WTC11 (cell line): ENCODE data around the gene TRDMT1. TPM values are rescaled to one million over a fixed set of nuclear protein-coding genes. Genes with fewer than 3 reads are reported as not detected.

Experiments used
- ATAC-seq: fragments of 200-7000 bp; cut with Tn5 transposase; 2 replicates; pipeline ENCODE4 v1.10.0; 2021; ENCODE audit warnings: mild to moderate bottlenecking, moderate library complexity
- CTCF ChIA-PET: fragments of 300-600 bp; sonication (Branson Sonifier 250); formaldehyde crosslinking; loops from one replicate; lab custom pipeline; 2021; ENCODE audit warnings: antibody characterized with exemption; lab: Charles Lee
- POLR2A ChIA-PET: fragments of 350-600 bp; sonication (Branson Sonifier 250); formaldehyde crosslinking; loops from one replicate; lab custom pipeline; 2021; ENCODE audit warnings: antibody characterized with exemption; lab: Charles Lee
- DNase-seq: peaks from one replicate; pipeline ENCODE4 v3.0.0; 2021; ENCODE audit warnings: low spot score
- H3K27ac Mint-ChIP-seq: 2 replicates; pipeline ENCODE4 v1.8.0; 2021; ENCODE audit warnings: mixed read lengths
- H3K27me3 Mint-ChIP-seq: 2 replicates; pipeline ENCODE4 v1.8.0; 2021; ENCODE audit warnings: low read depth, mild to moderate bottlenecking, moderate library complexity, mixed read lengths
- H3K36me3 Mint-ChIP-seq: 2 replicates; pipeline ENCODE4 v1.8.0; 2021; ENCODE audit warnings: mixed read lengths
- H3K4me1 Mint-ChIP-seq: 2 replicates; pipeline ENCODE4 v1.8.0; 2022; ENCODE audit warnings: mixed read lengths
- H3K4me3 Mint-ChIP-seq: 2 replicates; pipeline ENCODE4 v1.8.0; 2021; ENCODE audit warnings: mild to moderate bottlenecking, moderate library complexity, mixed read lengths
- H3K9me3 Mint-ChIP-seq: 2 replicates; pipeline ENCODE4 v1.8.0; 2021; ENCODE audit warnings: mixed read lengths
- CREM ChIP-seq: sonication (generic); formaldehyde crosslinking; IDR thresholded peaks from 2 replicates; pipeline ENCODE4 v1.8.1; 2022; ENCODE audit warnings: mild to moderate bottlenecking, missing genetic modification reagents, moderate library complexity
- FOXK1 ChIP-seq: sonication (generic); formaldehyde crosslinking; IDR thresholded peaks from 2 replicates; pipeline ENCODE4 v1.8.0; 2022; ENCODE audit warnings: mild to moderate bottlenecking, moderate library complexity, missing genetic modification reagents
- FOXP1 ChIP-seq: sonication (generic); formaldehyde crosslinking; IDR thresholded peaks from 2 replicates; pipeline ENCODE4 v1.8.0; 2022; ENCODE audit warnings: missing genetic modification reagents, mild to moderate bottlenecking, moderate library complexity, borderline replicate concordance
- GTF2I ChIP-seq: fragments of 250-450 bp; sonication (Bioruptor Pico); conservative IDR thresholded peaks from 2 replicates; pipeline ENCODE4 v1.4.0; 2021; ENCODE audit warnings: mild to moderate bottlenecking
- HMGA2 ChIP-seq: fragments of 250-450 bp; sonication (Bioruptor Pico); IDR thresholded peaks from 2 replicates; pipeline ENCODE4 v1.4.0; 2021; ENCODE audit warnings: mild to moderate bottlenecking, moderate library complexity
- NR2C2 ChIP-seq: sonication (generic); formaldehyde crosslinking; IDR thresholded peaks from 2 replicates; pipeline ENCODE4 v1.8.0; 2022; ENCODE audit warnings: mild to moderate bottlenecking, missing genetic modification reagents
- PRRX2 ChIP-seq: fragments of 250-450 bp; sonication (Bioruptor Pico); IDR thresholded peaks from 2 replicates; pipeline ENCODE4 v1.8.0; 2021; ENCODE audit warnings: mild to moderate bottlenecking
- RORB ChIP-seq: fragments of 250-450 bp; sonication (Bioruptor Pico); IDR thresholded peaks from 2 replicates; pipeline ENCODE4 v1.9.0; 2021; ENCODE audit warnings: mild to moderate bottlenecking
- SMAD4 ChIP-seq: sonication (generic); formaldehyde crosslinking; IDR thresholded peaks from 2 replicates; pipeline ENCODE4 v1.8.0; 2022; ENCODE audit warnings: mild to moderate bottlenecking, missing genetic modification reagents
- SOX15 ChIP-seq: fragments of 250-450 bp; sonication (Bioruptor Pico); IDR thresholded peaks from 2 replicates; pipeline ENCODE4 v1.9.0; 2021; ENCODE audit warnings: mild to moderate bottlenecking
- SP1 ChIP-seq: sonication (generic); formaldehyde crosslinking; conservative IDR thresholded peaks from 2 replicates; pipeline ENCODE4 v1.8.1; 2022; ENCODE audit warnings: missing genetic modification reagents
- TEAD1 ChIP-seq: sonication (generic); formaldehyde crosslinking; IDR thresholded peaks from 2 replicates; pipeline ENCODE4 v1.8.0; 2022; ENCODE audit warnings: mild to moderate bottlenecking, missing genetic modification reagents
- ZNF232 ChIP-seq: sonication (generic); formaldehyde crosslinking; IDR thresholded peaks from 2 replicates; pipeline ENCODE4 v1.8.0; 2022; ENCODE audit warnings: mild to moderate bottlenecking, missing genetic modification reagents
- ZNF317 ChIP-seq: sonication (generic); formaldehyde crosslinking; IDR thresholded peaks from 2 replicates; pipeline ENCODE4 v1.8.1; 2023; ENCODE audit warnings: low read depth, mild to moderate bottlenecking, moderate library complexity, missing genetic modification reagents, borderline replicate concordance
- ZNF423 ChIP-seq: fragments of 250-450 bp; sonication (Bioruptor Pico); IDR thresholded peaks from 2 replicates; pipeline ENCODE4 v2.1.2; 2022; ENCODE audit warnings: mild to moderate bottlenecking, moderate library complexity
- total RNA-seq: library from RNA; stranded (reverse); gene quantifications from 3 replicates; pipeline ENCODE4 v1.2.3, GENCODE V29; 2021
- TF ChIP-seq, protein P1 (sequence below): sonication (generic); formaldehyde crosslinking; IDR thresholded peaks from 2 replicates; pipeline ENCODE4 v1.8.0; 2023; ENCODE audit warnings: missing genetic modification reagents, mild to moderate bottlenecking, borderline replicate concordance
- TF ChIP-seq, protein P2 (sequence below): fragments of 250-450 bp; sonication (Bioruptor Pico); IDR thresholded peaks from 2 replicates; pipeline ENCODE4 v1.9.0; 2021; ENCODE audit warnings: moderate library complexity, mild to moderate bottlenecking, inconsistent platforms, borderline replicate concordance
- TF ChIP-seq, protein P3 (sequence below): sonication (generic); formaldehyde crosslinking; conservative IDR thresholded peaks from 2 replicates; pipeline ENCODE4 v1.8.1; 2022; ENCODE audit warnings: mild to moderate bottlenecking, missing genetic modification reagents
- TF ChIP-seq, protein P4 (sequence below): fragments of 250-450 bp; sonication (Bioruptor Pico); IDR thresholded peaks from 2 replicates; pipeline ENCODE4 v1.9.0; 2021; ENCODE audit warnings: mild to moderate bottlenecking
- TF ChIP-seq, protein P5 (sequence below): sonication (generic); formaldehyde crosslinking; IDR thresholded peaks from 2 replicates; pipeline ENCODE4 v1.8.1; 2023; ENCODE audit warnings: mild to moderate bottlenecking, missing genetic modification reagents, moderate library complexity
- TF ChIP-seq, protein P6 (sequence below): sonication (generic); formaldehyde crosslinking; IDR thresholded peaks from 2 replicates; pipeline ENCODE4 v1.8.0; 2023; ENCODE audit warnings: missing genetic modification reagents

The TRDMT1 gene
- total RNA-seq, 1 experiment from 2014 or later, result 11.7 TPM

DNA sequence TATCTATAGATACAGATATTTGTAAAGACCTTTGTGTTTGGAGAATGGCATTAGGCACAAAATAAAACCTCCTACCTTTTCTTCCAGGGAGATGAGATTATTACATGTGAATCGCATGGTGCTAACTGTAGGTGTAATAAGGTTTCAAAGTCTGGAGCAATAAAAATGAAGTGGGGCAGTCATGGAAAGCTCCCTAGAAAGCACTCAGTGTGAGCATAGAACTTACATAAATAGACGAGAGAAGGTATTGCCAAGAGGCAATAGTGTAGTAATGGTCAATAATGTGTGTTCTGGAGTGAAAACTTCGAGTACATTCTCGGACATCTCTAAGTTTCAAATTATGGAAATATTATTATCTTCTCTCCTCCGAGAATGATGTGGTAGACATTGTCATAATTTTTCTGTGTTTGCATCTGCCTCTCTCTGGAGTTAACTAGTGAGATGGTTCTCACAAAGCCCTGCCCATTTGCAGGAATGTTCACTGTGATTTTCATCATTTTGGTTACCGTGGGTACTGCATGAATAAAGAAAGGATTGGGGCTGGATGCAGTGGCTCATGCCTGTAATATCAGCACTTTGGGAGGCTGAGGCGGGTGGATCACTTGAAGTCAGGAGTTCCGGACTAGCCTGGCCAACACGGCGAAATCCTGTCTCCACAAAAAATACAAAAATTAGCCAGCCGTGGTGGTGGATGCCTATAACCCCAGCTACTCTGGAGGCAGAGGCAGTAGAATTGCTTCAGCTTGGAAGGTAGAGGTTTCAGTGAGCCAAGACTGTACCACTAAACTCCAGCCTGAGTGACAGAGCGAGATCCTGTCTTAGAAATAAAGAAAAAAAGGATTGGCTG lies 37.2 kb upstream of the TRDMT1 start:
- H3K27ac Mint-ChIP-seq, result no peak overlapping the region
- TF ChIP-seq FOXK1 (CRISPR knock-in tag) (no peak), SOX15 (CRISPR knock-in tag) (no peak), TEAD1 (no peak), PRRX2 (CRISPR knock-in tag) (no peak)
- TF ChIP-seq, protein P1, sequence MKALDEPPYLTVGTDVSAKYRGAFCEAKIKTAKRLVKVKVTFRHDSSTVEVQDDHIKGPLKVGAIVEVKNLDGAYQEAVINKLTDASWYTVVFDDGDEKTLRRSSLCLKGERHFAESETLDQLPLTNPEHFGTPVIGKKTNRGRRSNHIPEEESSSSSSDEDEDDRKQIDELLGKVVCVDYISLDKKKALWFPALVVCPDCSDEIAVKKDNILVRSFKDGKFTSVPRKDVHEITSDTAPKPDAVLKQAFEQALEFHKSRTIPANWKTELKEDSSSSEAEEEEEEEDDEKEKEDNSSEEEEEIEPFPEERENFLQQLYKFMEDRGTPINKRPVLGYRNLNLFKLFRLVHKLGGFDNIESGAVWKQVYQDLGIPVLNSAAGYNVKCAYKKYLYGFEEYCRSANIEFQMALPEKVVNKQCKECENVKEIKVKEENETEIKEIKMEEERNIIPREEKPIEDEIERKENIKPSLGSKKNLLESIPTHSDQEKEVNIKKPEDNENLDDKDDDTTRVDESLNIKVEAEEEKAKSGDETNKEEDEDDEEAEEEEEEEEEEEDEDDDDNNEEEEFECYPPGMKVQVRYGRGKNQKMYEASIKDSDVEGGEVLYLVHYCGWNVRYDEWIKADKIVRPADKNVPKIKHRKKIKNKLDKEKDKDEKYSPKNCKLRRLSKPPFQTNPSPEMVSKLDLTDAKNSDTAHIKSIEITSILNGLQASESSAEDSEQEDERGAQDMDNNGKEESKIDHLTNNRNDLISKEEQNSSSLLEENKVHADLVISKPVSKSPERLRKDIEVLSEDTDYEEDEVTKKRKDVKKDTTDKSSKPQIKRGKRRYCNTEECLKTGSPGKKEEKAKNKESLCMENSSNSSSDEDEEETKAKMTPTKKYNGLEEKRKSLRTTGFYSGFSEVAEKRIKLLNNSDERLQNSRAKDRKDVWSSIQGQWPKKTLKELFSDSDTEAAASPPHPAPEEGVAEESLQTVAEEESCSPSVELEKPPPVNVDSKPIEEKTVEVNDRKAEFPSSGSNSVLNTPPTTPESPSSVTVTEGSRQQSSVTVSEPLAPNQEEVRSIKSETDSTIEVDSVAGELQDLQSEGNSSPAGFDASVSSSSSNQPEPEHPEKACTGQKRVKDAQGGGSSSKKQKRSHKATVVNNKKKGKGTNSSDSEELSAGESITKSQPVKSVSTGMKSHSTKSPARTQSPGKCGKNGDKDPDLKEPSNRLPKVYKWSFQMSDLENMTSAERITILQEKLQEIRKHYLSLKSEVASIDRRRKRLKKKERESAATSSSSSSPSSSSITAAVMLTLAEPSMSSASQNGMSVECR, result no peak
- TF ChIP-seq, protein P2, sequence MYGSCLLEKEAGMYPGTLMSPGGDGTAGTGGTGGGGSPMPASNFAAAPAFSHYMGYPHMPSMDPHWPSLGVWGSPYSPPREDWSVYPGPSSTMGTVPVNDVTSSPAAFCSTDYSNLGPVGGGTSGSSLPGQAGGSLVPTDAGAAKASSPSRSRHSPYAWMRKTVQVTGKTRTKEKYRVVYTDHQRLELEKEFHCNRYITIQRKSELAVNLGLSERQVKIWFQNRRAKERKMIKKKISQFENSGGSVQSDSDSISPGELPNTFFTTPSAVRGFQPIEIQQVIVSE, result peak; percentile 20; the same call in 1 of the 2 replicates
- CTCF ChIA-PET, result no interaction called here

DNA sequence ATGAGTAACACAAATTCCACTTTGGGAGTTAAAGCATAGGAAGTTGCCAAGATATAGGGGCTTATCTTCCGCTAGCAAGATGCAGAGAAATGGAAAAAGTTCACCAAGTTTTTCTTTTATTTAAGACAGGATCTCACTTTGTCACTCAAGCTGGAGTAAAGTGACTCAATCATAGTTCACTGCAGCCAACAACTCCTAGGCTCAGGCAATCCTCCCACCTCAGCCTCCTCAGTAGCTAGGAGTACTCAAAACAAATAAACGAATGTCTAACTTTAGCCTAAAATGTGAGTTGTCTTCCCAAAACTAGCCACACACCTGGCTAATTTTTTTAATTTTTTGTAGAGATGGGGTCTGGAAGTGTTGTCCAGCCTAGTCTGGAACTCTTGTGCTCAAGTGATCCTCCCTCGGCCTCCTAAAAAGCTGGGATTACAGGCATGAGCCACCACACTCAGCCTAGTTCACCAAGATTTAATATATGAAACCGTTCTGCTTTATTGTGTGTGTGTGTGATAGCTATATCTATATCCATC lies 36.5 kb upstream of the TRDMT1 start:
- Mint-ChIP-seq H3K36me3 (peaks cover 25% of the 10 kb centered on the region), H3K27me3 (no peaks in the 10 kb centered on the region), H3K27ac (no peak overlapping the region), H3K9me3 (peaks cover 11% of the 10 kb centered on the region; the same call in 1 of the 2 replicates), H3K4me3 (no peak overlapping the region), H3K4me1 (peaks cover 3% of the 10 kb centered on the region; the same call in 1 of the 2 replicates)
- no peak for DNase-seq
- ATAC-seq, result no peak
- no peak for TF ChIP-seq SMAD4 (CRISPR knock-in tag)
- TF ChIP-seq, protein P2, result 0 out of 2 replicates have a peak, but pooled peaks have one; percentile 9
- ChIA-PET POLR2A (no interaction called here), CTCF (no interaction called here)

More for the DNA sequence above, 37.2 kb upstream of the TRDMT1 start:
- POLR2A ChIA-PET, result no interaction called here
- Mint-ChIP-seq H3K9me3 (peaks cover 11% of the 10 kb centered on the region; the same call in 1 of the 2 replicates), H3K36me3 (peaks cover 22% of the 10 kb centered on the region), H3K27me3 (no peaks in the 10 kb centered on the region), H3K4me3 (no peak overlapping the region), H3K4me1 (peaks cover 3% of the 10 kb centered on the region; the same call in 1 of the 2 replicates)
- ATAC-seq (no peak), DNase-seq (no peak)

DNA sequence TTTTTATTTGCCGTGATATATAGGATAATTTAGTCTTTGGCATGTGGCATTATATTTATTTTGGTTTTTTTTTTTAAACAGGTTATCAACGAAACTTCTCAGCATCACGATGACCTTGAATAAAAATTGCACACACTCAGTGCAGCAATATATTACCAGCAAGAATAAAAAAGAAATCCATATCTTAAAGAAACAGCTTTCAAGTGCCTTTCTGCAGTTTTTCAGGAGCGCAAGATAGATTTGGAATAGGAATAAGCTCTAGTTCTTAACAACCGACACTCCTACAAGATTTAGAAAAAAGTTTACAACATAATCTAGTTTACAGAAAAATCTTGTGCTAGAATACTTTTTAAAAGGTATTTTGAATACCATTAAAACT lies 35.7 kb upstream of the TRDMT1 start:
- Mint-ChIP-seq H3K27ac (no peak overlapping the region), H3K9me3 (peaks cover 11% of the 10 kb centered on the region; the same call in 1 of the 2 replicates), H3K4me1 (peaks cover 4% of the 10 kb centered on the region; the same call in 1 of the 2 replicates), H3K4me3 (no peak overlapping the region), H3K36me3 (peaks cover 26% of the 10 kb centered on the region), H3K27me3 (no peaks in the 10 kb centered on the region)
- CTCF ChIA-PET, result no interaction called here
- ATAC-seq, result no peak
- no peak for DNase-seq
- POLR2A ChIA-PET, result no interaction called here
- TF ChIP-seq, protein P3, sequence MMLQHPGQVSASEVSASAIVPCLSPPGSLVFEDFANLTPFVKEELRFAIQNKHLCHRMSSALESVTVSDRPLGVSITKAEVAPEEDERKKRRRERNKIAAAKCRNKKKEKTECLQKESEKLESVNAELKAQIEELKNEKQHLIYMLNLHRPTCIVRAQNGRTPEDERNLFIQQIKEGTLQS, result no peak
- no peak for TF ChIP-seq GTF2I (CRISPR knock-in tag)
- TF ChIP-seq ZNF317 (CRISPR knock-in tag), result no peak
- no peak for TF ChIP-seq ZNF232
- TF ChIP-seq, protein P4, sequence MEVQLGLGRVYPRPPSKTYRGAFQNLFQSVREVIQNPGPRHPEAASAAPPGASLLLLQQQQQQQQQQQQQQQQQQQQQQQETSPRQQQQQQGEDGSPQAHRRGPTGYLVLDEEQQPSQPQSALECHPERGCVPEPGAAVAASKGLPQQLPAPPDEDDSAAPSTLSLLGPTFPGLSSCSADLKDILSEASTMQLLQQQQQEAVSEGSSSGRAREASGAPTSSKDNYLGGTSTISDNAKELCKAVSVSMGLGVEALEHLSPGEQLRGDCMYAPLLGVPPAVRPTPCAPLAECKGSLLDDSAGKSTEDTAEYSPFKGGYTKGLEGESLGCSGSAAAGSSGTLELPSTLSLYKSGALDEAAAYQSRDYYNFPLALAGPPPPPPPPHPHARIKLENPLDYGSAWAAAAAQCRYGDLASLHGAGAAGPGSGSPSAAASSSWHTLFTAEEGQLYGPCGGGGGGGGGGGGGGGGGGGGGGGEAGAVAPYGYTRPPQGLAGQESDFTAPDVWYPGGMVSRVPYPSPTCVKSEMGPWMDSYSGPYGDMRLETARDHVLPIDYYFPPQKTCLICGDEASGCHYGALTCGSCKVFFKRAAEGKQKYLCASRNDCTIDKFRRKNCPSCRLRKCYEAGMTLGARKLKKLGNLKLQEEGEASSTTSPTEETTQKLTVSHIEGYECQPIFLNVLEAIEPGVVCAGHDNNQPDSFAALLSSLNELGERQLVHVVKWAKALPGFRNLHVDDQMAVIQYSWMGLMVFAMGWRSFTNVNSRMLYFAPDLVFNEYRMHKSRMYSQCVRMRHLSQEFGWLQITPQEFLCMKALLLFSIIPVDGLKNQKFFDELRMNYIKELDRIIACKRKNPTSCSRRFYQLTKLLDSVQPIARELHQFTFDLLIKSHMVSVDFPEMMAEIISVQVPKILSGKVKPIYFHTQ (CRISPR knock-in tag), result no peak
- no peak for TF ChIP-seq NR2C2
- no peak for TF ChIP-seq SP1 (CRISPR knock-in tag)
- no peak for TF ChIP-seq ZNF423 (CRISPR knock-in tag)
- TF ChIP-seq HMGA2 (CRISPR knock-in tag), result no peak
- TF ChIP-seq, protein P5, sequence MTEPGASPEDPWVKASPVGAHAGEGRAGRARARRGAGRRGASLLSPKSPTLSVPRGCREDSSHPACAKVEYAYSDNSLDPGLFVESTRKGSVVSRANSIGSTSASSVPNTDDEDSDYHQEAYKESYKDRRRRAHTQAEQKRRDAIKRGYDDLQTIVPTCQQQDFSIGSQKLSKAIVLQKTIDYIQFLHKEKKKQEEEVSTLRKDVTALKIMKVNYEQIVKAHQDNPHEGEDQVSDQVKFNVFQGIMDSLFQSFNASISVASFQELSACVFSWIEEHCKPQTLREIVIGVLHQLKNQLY (CRISPR knock-in tag), result no peak
- TF ChIP-seq RORB (CRISPR knock-in tag), result no peak
- TF ChIP-seq, protein P6, sequence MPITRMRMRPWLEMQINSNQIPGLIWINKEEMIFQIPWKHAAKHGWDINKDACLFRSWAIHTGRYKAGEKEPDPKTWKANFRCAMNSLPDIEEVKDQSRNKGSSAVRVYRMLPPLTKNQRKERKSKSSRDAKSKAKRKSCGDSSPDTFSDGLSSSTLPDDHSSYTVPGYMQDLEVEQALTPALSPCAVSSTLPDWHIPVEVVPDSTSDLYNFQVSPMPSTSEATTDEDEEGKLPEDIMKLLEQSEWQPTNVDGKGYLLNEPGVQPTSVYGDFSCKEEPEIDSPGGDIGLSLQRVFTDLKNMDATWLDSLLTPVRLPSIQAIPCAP (CRISPR knock-in tag), result no peak
- TF ChIP-seq FOXP1 (CRISPR knock-in tag), result no peak
- no peak for TF ChIP-seq CREM
